ENCODE measurements around the gene WNK3. TPM values are rescaled to one million over a fixed set of nuclear protein-coding genes. Genes with fewer than 3 reads are reported as not detected.

Gene WNK3
- total and polyA plus RNA-seq, 4 donors, result 10.0 to 29.5 (median 16.5) TPM

- H3K27ac ChIP-seq (ENCODE audit: low read depth, low read length), result no peak overlapping the region
- H3K36me3 ChIP-seq (ENCODE audit: control insufficient read depth, insufficient read depth, low read length), result no peaks in the 10 kb centered on the region
- no peak for DNase-seq (ENCODE audit: low read depth in 4 of 6, low spot score in 6 of 6)
- WGBS (ENCODE audit: insufficient coverage), result 55% methylated on average over 4 of the region's 6 CpGs
- H3K4me3 ChIP-seq (ENCODE audit: low read depth, low read length), result no peak overlapping the region
- H3K4me1 ChIP-seq (ENCODE audit: control insufficient read depth, insufficient read depth, low read length), result no peaks in the 10 kb centered on the region
- no peaks in the 10 kb centered on the region for H3K9me3 ChIP-seq (ENCODE audit: control insufficient read depth, insufficient read depth, low read length)
- H3K27me3 ChIP-seq (ENCODE audit: control insufficient read depth, insufficient read depth, low read length), result no peaks in the 10 kb centered on the region
Observed at GRCh38 chrX:54198262-54198661, 159.6 kb downstream of the WNK3 start.

- Histone ChIP-seq H3K9me3 (ENCODE audit: control insufficient read depth, insufficient read depth, low read length) (no peaks in the 10 kb centered on the region), H3K27ac (ENCODE audit: low read depth, low read length) (no peak overlapping the region), H3K36me3 (ENCODE audit: control insufficient read depth, insufficient read depth, low read length) (no peaks in the 10 kb centered on the region), H3K4me3 (ENCODE audit: low read depth, low read length) (no peak overlapping the region), H3K27me3 (ENCODE audit: control insufficient read depth, insufficient read depth, low read length) (no peaks in the 10 kb centered on the region), H3K4me1 (ENCODE audit: control insufficient read depth, insufficient read depth, low read length) (no peaks in the 10 kb centered on the region)
- DNase-seq (ENCODE audit: low read depth in 4 of 6, low spot score in 6 of 6), result no peak
Observed at GRCh38 chrX:54194982-54195588, 162.8 kb downstream of the WNK3 start.

DNA sequence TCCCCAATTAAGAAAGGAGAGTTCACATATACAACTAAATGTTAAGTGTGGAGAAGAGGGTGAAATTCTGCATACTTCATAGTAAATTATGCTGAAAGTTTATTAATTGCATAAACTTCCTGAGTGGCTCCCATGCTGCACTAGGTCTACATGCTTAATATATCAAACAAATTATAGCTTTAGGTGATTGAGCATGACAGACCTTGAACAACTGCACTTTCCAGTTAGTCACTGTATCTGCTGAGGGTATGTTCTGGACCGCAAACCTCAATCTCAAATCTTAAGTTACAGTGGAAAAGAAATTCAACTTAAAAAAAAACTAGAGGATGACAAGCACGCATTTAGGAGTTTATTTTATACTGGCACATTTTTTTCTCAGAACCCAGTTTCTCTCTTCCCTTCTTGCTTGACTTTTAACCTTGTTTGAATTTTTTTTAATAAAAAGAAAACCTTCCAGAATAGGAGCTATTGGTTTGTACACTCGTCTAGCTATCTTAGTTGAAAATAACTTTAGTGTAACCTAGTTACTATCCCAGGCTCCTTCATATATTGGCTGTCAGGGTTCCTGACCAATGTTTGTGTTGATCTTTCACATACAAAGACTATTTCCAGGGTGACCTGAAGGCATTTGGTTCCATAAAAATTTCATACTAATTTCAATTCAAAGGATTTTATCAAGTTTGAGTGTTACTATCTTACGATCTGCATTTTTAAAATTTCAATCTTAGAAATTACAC, 164.6 kb downstream of the WNK3 start:
- WGBS (ENCODE audit: insufficient coverage), result no CpG with 5 or more reads among the region's 4 CpGs

GRCh38 chrX:54184474-54184873, 173.4 kb downstream of the WNK3 start:
- no peak for DNase-seq (ENCODE audit: low read depth in 4 of 6, low spot score in 6 of 6)
- Histone ChIP-seq H3K4me3 (ENCODE audit: low read depth, low read length) (no peak overlapping the region), H3K27ac (ENCODE audit: low read depth, low read length) (no peak overlapping the region), H3K9me3 (ENCODE audit: control insufficient read depth, insufficient read depth, low read length) (no peaks in the 10 kb centered on the region), H3K36me3 (ENCODE audit: control insufficient read depth, insufficient read depth, low read length) (no peaks in the 10 kb centered on the region), H3K4me1 (ENCODE audit: control insufficient read depth, insufficient read depth, low read length) (no peaks in the 10 kb centered on the region), H3K27me3 (ENCODE audit: control insufficient read depth, insufficient read depth, low read length) (no peaks in the 10 kb centered on the region)
- 88% methylated on average over 1 of the region's 2 CpGs for WGBS (ENCODE audit: insufficient coverage)

More for the DNA sequence above, 164.6 kb downstream of the WNK3 start:
- Histone ChIP-seq H3K9me3 (ENCODE audit: control insufficient read depth, insufficient read depth, low read length) (no peaks in the 10 kb centered on the region), H3K36me3 (ENCODE audit: control insufficient read depth, insufficient read depth, low read length) (no peaks in the 10 kb centered on the region), H3K4me1 (ENCODE audit: control insufficient read depth, insufficient read depth, low read length) (no peaks in the 10 kb centered on the region), H3K27me3 (ENCODE audit: control insufficient read depth, insufficient read depth, low read length) (no peaks in the 10 kb centered on the region), H3K4me3 (ENCODE audit: low read depth, low read length) (no peak overlapping the region), H3K27ac (ENCODE audit: low read depth, low read length) (no peak overlapping the region)
- no peak for DNase-seq (ENCODE audit: low read depth in 4 of 6, low spot score in 6 of 6)

- 29% methylated on average over 56 of the region's 70 CpGs for WGBS (ENCODE audit: insufficient coverage)
- no peaks in the 10 kb centered on the region for H3K9me3 ChIP-seq (ENCODE audit: control insufficient read depth, insufficient read depth, low read length)
- no peaks in the 10 kb centered on the region for H3K27me3 ChIP-seq (ENCODE audit: control insufficient read depth, insufficient read depth, low read length)
- H3K4me1 ChIP-seq (ENCODE audit: control insufficient read depth, insufficient read depth, low read length), result no peaks in the 10 kb centered on the region
- H3K27ac ChIP-seq (ENCODE audit: low read depth, low read length), result peak within 1 kb of the TSS; percentile 92
- no peaks in the 10 kb centered on the region for H3K36me3 ChIP-seq (ENCODE audit: control insufficient read depth, insufficient read depth, low read length)
- DNase-seq (ENCODE audit: low read depth in 4 of 6, low spot score in 6 of 6), result peak in 5 of 6 donors; percentile 56 to 94 (median 74)
- H3K4me3 ChIP-seq (ENCODE audit: low read depth, low read length), result peak within 1 kb of the TSS; percentile 55
Observed at GRCh38 chrX:54182864-54183613, 174.8 kb downstream of the WNK3 start, which contains the start of gene FAM120C. TSS of gene FAM120C (minus strand) at chrX:54183254. CDS start at chrX:54183198, 56 bp downstream.

- peak in 2 of 6 donors; percentile 64 to 87 for DNase-seq (ENCODE audit: low read depth in 4 of 6, low spot score in 6 of 6)
- Histone ChIP-seq H3K4me1 (ENCODE audit: control insufficient read depth, insufficient read depth, low read length) (no peaks in the 10 kb centered on the region), H3K36me3 (ENCODE audit: control insufficient read depth, insufficient read depth, low read length) (no peaks in the 10 kb centered on the region), H3K4me3 (ENCODE audit: low read depth, low read length) (peak overlapping the region; percentile 55), H3K27me3 (ENCODE audit: control insufficient read depth, insufficient read depth, low read length) (no peaks in the 10 kb centered on the region), H3K27ac (ENCODE audit: low read depth, low read length) (peak overlapping the region; percentile 49), H3K9me3 (ENCODE audit: control insufficient read depth, insufficient read depth, low read length) (no peaks in the 10 kb centered on the region)
- WGBS (ENCODE audit: insufficient coverage), result 31% methylated on average over 36 of the region's 36 CpGs
Observed at GRCh38 chrX:54182194-54182863, 175.5 kb downstream of the WNK3 start.

DNA sequence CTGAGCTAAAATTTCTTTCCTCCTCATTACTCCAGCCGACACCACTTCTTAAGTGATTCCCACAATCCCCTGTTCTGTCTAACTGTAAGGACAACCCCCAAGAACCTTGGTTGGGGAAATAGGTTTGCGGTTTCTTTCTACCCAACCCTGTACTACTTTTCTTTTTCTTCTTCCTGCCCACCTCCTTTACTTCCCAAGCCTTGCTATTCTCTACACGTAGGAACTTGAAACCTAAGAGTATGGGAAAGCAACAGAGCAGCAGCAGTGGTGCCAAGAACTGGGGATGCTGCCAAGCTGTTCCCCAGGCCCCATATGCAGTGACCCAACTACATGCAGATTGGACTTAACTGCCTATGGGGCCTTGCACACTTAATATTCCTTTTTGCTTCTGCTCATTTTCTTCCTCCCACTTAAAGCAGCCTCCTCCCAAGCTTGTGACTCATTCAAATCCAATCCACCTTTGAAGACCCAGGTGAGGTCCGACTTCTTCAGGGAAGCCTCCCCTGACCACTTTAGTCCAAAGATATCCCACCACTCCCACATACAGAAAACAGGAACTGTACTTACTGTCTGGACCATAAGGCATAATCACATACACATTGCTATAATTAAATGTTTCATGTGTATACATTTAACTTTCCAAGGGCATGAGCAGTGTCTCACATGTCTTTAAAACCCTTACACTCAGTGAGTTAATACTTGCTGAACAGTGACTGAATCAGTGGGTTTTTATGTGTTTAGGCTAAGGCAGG, 176.5 kb downstream of the WNK3 start:
- 40% methylated on average over 2 of the region's 4 CpGs for WGBS (ENCODE audit: insufficient coverage)
- H3K27ac ChIP-seq (ENCODE audit: low read depth, low read length), result peak overlapping the region; percentile 49
- no peaks in the 10 kb centered on the region for H3K27me3 ChIP-seq (ENCODE audit: control insufficient read depth, insufficient read depth, low read length)
- H3K4me3 ChIP-seq (ENCODE audit: low read depth, low read length), result peak overlapping the region; percentile 55
- no peaks in the 10 kb centered on the region for H3K36me3 ChIP-seq (ENCODE audit: control insufficient read depth, insufficient read depth, low read length)
- peak in 3 of 6 donors; percentile 29 to 73 (median 70) for DNase-seq (ENCODE audit: low read depth in 4 of 6, low spot score in 6 of 6)
- H3K4me1 ChIP-seq (ENCODE audit: control insufficient read depth, insufficient read depth, low read length), result no peaks in the 10 kb centered on the region
- no peaks in the 10 kb centered on the region for H3K9me3 ChIP-seq (ENCODE audit: control insufficient read depth, insufficient read depth, low read length)

- no peaks in the 10 kb centered on the region for H3K4me1 ChIP-seq (ENCODE audit: control insufficient read depth, insufficient read depth, low read length)
- no peak for DNase-seq (ENCODE audit: low read depth in 4 of 6, low spot score in 6 of 6)
- H3K4me3 ChIP-seq (ENCODE audit: low read depth, low read length), result no peak overlapping the region
- H3K27ac ChIP-seq (ENCODE audit: low read depth, low read length), result peak overlapping the region; percentile 20
- H3K9me3 ChIP-seq (ENCODE audit: control insufficient read depth, insufficient read depth, low read length), result no peaks in the 10 kb centered on the region
- WGBS (ENCODE audit: insufficient coverage), result no CpG with 5 or more reads among the region's 4 CpGs
- no peaks in the 10 kb centered on the region for H3K36me3 ChIP-seq (ENCODE audit: control insufficient read depth, insufficient read depth, low read length)
- no peaks in the 10 kb centered on the region for H3K27me3 ChIP-seq (ENCODE audit: control insufficient read depth, insufficient read depth, low read length)
Observed at GRCh38 chrX:54180403-54180802, 177.4 kb downstream of the WNK3 start.

Data from spinal cord (tissue), 10 donors.